AG10803 (cell line): ENCODE measurements around the gene KLK12.

Source experiments
- DNase-seq: peaks from one replicate; pipeline ENCODE4 v3.0.0; 2010; ENCODE audit warnings: low read depth
- H3K4me3 ChIP-seq: 2 replicates; pipeline ENCODE4 v1.5.1; 2011; ENCODE audit warnings: mild to moderate bottlenecking, low read length, control low read depth
- CTCF ChIP-seq: conservative IDR thresholded peaks from 2 replicates; pipeline ENCODE4 v1.5.1; 2011; ENCODE audit warnings: mild to moderate bottlenecking, low read length, control low read depth, inconsistent platforms

KLK12 gene

GRCh38 chr19:51024924-51025323 lies 9.9 kb downstream of the KLK12 start:
- H3K4me3 ChIP-seq: no peak overlapping the region
- no peak for DNase-seq
- no peak for TF ChIP-seq CTCF

GRCh38 chr19:51023946-51024345 lies 10.9 kb downstream of the KLK12 start:
- TF ChIP-seq CTCF: no peak
- no peak for DNase-seq
- H3K4me3 ChIP-seq: no peak overlapping the region

DNA sequence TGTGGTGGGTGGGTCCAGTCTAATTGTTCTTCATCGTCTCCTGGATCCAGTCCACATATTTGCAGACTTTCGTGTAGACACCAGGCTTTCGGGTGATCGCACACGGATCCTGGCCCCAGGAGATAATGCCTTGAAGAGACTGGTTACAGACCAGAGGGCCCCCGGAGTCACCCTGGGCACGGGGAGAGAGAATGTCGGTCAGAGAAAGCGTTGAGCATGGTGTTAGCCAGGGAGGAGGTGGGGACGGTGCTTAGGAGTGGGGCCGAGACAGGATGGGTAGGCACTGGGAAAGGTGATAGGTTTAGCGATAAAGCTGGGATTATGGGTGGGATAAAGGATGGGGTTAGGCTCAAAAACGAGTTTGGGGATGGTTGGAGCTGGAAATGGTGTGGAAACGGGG lies 12.3 kb downstream of the KLK12 start:
- H3K4me3 ChIP-seq: no peak overlapping the region
- DNase-seq: no peak
- no peak for TF ChIP-seq CTCF

DNA sequence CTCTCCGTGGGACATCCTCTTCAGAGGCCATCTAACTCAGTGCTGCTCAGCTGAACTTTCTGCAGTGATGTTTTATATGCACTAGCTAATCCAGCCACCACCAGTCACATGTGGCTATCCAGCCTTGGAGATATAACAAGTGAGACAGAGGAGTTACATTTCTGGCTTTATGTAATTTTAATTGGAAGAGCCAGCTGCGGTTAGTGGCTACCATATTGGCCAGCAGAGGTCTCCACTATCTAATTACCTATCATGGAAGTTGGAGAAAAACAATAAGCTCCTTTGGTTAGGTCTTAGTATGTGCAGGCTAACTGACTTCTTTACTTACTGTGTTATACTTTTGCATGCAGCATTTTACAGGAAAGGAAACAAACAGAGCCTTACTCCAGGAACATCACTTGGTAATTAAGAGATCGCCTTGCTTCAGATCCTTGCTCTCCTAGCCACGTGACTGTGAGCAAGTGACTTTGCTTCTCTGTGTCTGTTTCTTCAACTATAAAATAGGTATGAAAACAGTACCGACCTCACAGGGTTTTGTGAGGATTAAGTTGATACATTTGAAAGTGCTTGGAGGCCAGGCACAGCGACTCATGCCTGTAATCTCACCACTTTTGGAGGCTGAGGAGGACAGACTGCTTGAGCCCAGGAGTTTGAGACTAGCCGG lies 13.7 kb downstream of the KLK12 start:
- no peak overlapping the region for H3K4me3 ChIP-seq
- DNase-seq: peak; percentile 55
- peak; percentile 70 for TF ChIP-seq CTCF

DNA sequence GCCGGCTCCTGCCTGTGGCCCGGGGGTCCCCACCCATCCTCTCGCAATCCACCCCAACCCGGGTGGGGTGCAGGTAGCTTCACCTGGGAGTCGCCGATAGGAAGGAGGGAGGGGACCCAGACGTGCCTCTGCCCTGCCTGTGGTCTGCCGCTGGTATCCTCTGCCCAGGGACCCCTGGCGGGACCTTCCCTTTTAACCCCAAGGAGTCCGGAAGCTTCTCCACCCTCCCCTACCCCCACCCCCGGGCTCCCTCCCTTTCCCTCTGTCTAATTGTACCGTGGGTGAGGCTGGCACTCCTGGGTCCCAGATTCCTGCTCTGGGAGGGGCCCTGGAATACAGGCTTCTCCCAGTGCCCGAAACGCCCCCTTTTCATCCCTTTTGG lies 15.3 kb downstream of the KLK12 start, which contains the start of gene KLK10:
Gene KLK10 (minus strand): TSS at position 166 of the 382 bp plus-strand sequence. CDS start 579 bp downstream, outside the sequence.
- DNase-seq: no peak
- TF ChIP-seq CTCF: no peak

GRCh38 chr19:51018745-51019543 lies 15.9 kb downstream of the KLK12 start:
- H3K4me3 ChIP-seq: no peak overlapping the region; the same call in 1 of the 2 replicates
- no peak for DNase-seq
- TF ChIP-seq CTCF: no peak

More for the DNA sequence above, 15.3 kb downstream of the KLK12 start, which contains the start of gene KLK10:
- H3K4me3 ChIP-seq: no peak within 1 kb of the TSS; the same call in 1 of the 2 replicates
